HG03521 (cell line): ENCODE measurements around the gene SMAD6.

Source experiments
- ATAC-seq: cut with Tn5 transposase; IDR thresholded peaks from one replicate; pipeline ENCODE4 v1.9.1; 2021; ENCODE audit warnings: mild to moderate bottlenecking, moderate library complexity; ENCODE audit not compliant: unreplicated experiment

Gene SMAD6

DNA sequence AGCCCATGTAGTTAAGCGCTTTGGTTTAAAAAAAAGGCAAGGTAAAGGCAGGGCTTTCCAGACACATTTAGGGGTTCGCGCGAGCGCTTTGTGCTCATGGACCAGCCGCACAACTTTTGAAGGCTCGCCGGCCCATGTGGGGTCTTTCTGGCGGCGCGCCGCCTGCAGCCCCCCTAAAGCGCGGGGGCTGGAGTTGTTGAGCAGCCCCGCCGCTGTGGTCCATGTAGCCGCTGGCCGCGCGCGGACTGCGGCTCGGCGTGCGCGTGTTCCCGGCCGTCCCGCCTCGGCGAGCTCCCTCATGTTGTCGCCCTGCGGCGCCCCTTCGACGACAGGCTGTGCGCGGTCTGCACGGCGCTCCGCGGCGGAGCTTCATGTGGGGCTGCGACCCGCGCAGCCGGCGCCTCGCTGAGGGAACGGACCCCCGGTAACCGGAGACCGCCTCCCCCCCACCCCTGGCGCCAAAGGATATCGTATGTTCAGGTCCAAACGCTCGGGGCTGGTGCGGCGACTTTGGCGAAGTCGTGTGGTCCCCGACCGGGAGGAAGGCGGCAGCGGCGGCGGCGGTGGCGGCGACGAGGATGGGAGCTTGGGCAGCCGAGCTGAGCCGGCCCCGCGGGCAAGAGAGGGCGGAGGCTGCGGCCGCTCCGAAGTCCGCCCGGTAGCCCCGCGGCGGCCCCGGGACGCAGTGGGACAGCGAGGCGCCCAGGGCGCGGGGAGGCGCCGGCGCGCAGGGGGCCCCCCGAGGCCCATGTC is 927 bp downstream of the SMAD6 start:
- ATAC-seq = no peak

DNA sequence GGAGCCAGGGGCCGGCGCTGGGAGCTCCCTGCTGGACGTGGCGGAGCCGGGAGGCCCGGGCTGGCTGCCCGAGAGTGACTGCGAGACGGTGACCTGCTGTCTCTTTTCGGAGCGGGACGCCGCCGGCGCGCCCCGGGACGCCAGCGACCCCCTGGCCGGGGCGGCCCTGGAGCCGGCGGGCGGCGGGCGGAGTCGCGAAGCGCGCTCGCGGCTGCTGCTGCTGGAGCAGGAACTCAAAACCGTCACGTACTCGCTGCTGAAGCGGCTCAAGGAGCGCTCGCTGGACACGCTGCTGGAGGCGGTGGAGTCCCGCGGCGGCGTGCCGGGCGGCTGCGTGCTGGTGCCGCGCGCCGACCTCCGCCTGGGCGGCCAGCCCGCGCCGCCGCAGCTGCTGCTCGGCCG is 1.5 kb downstream of the SMAD6 start:
- ATAC-seq = no peak

DNA sequence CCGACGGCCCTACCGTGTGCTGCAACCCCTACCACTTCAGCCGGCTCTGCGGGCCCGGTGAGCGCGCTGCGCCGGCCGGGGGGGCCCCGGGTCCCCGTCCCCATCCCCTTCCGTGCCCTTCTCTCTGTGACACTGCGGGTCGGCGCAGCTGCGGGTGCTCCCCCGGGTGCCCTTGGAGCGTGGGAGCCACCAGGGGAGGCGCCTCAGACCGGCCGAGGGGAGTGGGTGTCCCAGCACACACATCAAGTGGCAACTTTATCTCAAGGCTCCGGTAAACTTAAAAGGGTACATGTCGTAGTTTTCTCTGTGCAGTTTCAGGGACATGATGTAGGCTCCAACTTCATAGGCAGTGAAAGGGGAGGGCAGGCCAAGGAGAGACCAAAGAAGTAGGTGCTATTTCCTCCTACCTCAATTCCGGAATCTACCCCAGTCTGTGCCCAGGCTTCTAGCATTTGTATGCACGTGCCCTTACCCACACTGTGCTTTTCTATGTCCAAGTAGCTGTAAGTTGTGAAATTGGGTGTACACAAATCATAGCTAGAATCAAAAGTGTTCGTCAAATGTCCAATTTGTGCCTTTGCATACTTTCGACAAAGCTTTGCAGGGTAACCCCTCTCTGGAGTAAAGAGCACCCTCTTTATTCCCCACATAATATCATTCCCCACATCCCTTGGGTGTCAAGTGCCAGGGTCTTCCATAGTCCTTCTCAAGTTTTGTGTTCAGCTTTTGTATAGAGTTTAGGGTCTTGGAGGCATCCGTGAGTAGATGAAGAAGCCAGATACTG is 2.2 kb downstream of the SMAD6 start:
- ATAC-seq = no peak

DNA sequence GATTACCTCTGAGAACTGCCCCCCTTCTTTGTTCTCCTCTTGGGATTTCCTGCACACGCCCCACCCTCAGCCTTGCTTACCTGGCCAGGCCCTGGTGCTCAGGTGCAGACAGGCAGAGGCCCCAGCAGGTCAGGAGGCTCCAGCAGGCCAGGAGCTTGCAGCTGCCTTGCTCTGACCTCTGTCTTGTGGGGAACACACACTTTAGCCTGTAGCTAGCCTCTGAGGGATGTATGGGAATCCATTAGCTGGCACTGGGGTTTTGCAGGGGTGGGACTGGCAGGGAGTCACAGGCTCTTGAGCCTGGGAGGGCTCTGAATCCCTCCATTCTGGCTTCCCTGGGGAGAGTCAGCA is 2.7 kb downstream of the SMAD6 start:
- no peak for ATAC-seq

DNA sequence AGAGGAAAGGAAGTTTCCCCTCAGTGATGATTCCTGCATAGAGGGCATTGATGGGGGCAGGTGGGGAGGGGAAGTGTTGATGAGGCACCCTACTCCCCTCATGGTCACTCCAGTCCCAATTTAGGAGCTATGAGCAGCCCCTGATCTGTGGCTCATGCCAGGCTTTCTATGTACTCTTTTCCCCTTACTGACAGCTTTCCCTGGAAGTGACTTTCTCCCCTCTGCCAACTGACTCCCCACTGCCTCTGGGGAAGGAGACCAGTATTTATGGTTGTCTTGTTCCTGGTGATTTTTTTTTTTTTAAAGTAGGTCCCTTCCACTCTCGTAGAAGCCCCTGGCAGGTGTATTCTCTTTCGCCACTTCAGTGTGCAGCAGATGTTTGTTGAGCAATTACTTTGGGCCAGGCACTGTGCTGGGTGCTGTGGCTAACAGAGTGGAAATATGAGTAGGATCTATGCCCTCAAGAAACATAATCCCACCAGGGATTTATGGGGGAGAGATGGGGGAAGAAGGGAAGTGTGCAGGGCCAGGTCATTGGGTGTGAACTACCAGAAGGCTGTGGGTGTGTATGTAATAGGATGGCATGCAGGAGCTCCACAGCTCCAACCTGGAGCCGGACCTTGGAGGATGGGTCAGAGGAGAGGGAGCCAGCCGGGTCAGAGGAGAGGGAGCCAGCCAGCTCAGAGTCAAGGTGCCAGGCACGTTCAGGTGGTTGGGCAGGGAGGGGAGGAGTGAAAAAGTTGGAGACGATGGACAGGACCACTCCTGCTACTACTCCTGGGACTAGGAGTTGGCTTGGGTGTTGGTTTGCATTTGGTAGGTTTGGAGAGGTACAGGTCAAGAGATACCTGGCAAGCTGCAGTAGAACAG is 3.5 kb downstream of the SMAD6 start:
- no peak for ATAC-seq

DNA sequence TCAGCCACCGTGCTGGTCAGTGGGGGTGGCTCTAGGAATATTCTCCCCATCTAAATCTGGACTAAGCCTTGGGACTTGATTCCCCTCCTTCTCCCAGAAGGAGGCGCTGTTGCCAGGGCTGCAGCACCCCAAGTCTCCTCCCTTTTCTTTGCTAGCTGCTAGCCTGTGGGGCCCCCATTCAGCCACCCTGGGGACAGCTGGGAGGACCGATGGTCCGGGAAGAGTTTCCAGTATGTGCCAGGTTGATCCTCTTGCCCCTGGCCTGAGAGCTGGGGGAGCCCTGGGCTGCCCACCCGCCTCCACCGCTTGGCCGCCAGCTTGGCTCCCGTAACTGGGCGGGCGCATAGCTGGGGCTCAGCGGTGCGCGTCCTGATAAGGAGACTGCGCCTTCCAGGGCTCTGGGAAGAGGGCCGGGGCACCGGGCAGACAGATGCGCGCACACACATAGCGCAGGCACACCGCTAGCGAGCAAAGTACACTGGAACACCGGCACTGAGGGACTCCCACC is 4.2 kb downstream of the SMAD6 start:
- ATAC-seq = no peak

DNA sequence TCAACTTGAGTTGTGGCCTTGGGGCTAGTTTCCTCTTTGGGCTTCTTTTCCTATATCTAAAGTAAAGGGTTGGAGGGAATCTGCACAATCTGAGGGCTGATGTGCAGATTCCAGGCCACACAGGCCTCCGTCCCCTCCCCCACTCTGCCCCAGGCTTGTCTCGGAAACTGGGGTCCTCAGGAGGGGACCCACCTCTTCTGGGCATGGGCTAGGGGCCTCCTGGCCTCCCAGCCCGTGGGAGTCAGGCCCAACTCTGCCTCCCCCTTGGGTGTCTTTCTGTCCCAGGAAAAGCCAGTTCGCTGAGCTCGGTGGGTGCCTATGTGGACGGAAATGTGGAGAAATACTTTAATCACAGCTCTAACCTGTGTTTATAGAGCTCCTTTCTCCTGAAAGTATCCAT is 4.8 kb downstream of the SMAD6 start:
- no peak for ATAC-seq

DNA sequence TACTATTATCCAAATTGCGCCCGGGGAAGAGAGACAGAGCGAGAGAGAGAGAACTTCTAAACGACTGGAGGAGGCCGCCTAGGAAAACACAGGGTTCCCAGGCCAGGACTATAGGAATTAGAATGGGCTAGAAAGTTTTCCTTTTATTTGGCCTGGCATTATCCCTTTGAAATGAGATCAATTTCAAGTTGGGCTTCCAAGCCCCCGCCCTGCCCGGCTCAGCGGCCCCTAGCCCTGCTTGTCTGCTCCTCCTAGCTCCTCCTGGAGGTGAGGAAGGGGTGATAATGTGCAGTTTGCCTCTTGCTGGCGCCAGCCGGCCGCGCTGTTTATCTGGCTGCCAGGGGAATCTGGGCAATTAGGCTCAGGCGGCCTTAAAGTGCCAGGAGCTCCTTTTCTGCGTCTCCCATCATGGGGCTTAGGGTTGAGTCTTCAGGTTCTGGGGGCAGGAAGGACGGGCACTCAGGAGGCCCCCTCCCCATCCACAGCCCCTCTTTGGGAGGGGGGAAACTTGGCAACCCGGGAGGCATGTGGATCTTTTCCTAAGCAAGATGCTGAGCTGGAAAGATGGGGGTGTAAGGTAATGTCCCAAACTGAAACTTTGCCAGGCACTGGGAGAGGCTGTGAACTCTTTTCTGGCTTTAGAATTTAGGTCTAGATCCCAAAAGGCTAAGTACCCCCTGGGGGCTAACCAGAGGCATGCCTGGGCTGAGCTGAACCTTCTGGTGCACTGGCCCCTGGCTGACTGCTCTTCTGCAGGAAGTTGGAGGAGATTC is 5.5 kb downstream of the SMAD6 start:
- ATAC-seq = no peak

DNA sequence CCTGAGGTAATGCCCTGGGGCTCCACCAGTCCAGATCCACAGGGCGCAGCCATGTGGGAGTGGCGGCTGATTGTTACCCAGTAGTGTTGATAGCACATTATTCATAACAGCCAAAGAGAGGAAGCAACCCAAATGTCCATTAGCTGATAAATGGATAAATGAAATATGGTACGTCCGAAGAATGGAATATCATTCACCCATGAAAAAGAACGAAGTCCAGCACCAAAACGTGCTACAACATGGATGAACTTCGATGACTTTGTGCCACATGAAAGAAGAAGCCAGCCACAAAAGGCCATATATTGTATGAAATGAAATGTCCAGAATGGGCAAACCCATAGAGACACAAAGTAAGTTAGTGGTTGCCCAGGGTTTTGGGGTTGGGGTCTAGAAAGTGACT is 6.4 kb downstream of the SMAD6 start:
- ATAC-seq = no peak

DNA sequence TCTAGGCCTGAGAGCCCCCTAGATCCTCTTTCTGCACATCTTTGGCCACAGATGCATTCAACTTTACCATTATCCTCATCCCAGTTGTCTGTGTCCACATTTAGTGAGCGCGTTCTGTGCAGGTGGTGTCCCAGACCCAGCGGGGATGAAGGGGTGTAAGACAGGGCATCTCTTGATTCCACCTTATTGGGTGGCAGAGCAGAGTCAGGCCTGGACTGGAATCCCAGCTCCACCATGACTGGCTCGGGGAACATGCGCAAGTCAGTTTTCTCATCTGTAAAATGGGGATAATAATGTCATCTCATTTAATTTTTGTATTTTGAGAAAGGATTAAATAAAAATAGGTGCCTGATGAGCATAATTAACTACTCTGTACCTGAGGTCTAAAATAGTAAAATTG is 7.8 kb downstream of the SMAD6 start:
- no peak for ATAC-seq

DNA sequence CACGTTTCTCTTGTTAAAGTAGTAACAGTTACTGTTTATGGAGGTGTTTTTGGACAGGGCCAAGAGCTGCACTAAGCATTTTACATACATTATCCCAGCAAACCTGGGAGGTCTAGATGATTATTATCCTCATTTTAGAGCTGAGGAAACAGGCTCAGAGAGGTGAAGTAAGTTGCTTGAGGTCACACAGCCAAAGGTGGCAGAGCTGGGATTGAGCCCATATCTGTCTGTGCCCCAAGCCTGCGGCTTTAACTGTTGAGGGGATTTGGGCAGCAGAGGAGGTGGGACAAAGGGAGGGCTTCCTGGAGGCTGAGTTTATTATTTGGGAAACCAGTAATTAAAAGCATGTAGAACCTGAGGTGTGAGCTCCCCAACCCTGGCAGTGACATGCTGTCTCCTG is 9.2 kb downstream of the SMAD6 start:
- no peak for ATAC-seq

DNA sequence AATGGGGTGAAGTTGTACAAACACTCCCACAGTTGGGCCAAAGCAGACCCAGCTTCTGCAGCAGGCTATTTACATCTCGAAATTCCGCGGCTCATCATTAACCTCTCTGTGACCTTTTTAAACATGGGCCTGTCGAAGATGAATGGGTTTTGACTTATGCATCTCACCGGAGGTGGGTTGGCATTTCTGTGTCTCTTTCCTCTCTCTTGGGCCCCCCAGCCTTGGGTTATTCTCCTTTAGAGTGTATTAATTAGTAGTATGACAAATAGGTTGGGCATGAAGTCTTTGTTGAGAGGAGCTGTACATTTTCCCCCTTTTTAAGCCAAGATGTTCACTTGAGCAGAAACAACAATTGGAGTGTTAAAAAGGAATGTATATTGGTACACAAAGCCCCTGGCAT is 9.8 kb downstream of the SMAD6 start:
- no peak for ATAC-seq

DNA sequence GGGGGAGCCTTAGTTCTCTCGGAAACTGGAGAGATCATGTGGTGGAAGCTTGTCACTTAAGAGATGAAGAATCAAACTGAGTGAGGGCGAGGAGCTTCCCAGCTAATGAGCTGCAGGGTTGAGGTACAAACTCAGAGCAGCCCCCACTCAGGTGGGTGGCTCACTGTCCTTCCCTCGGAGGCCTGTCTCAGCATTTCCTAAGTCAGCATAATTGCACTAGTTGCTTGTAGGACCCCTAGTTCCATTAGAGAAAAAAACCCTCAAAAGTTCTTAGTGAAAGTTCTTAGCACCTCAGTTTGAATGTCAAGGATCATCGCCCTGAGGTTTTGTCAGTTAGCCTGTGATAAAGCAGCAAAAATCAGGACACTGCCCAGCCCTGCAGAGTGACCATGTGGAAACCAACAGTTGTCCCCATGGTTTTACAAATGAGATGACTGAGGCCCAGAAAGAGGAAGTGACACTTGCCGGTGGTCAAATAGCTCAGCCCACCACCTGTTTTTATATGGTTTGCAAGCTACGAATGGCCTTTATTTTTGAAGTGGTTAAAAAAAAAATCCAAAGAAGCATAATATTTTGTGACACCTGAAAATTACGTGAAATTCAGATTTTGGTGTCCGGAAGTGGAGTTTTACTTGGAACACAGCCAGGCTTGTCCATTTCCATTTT is 11.9 kb downstream of the SMAD6 start:
- peak; percentile 43 for ATAC-seq

DNA sequence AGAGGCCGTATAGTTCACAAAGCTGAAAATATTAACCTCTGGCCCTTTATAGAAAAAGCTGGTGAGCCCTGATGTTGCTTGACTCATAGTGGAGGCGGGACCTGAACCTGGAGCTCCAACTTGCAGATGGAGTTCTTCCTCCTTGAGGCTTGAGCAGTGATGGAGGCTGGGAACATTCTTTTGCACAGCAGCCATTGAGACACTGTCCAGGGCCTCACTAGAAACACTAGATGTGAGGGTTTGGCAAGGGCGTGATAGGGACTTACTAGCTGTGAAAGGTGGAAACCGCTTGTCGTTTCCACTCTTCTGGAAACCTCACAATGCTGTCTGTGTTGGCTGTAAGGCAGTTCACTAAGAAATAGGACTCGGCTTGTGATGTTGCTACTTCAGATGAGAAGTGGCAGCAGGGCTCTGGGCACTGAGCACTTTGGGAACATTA is 12.5 kb downstream of the SMAD6 start:
- ATAC-seq = no peak

DNA sequence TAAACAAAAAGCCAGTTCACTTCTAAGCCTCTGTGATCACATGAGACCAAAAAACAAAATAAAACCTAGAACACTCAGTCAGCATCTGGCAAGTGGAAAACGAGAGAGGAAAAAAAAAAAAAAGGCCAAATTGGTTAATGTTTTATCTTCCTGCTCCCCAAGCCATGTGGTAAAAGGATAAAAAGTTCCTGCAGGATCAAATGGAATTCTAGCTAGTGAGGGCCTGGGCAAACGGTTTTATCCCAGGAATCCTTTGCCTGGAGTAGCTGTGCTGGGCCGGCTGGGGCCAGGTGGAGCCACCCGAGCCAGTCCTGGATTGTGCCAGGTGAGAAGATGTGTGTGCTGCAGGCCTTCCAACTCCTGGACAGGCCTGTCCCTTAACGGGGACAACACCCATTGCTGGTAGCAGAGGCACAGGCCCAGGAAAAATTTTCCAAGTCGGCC is 13.2 kb downstream of the SMAD6 start:
- no peak for ATAC-seq

DNA sequence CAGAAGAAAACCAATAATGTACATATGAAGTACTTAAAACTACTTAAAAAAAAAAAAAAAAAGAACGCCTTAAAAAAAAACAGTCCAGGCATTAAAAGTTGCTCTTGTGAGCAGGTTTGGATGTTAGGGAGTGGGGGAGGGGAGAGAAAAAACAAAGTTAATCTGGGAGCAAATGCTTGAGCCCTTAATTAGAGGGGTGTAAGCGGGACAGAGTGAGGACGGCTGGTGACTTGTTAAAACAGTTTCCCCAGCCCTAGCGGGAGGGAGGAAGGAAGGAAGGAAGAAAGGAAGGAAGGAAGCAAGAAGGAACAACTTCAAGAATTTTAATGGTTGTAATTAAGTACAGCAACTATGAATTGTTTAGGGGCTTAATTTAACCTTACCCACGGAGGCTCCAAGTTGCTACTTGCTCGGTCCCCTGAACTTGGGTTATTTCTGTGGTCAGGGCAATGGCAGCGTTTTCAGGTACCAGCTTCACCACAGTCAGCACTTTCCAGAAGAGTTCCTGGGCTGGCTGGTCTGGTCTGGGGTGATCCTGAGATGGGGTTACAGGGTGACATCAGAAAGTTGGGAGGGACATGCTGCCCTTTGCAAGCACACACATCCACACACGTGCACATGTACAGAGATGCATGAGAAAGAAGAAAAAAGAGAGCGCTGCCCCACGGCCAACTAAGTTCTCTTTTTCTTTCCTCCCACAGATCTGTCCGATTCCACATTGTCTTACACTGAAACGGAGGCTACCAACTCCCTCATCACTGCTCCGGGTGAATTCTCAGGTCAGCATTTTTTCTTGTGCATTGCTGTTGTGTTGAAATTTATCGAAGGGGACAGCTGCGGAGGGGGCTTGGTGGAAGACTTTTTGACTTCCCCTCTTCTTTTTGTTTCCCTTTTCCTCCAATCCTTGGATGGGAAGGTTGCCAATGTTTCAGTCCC is 14.0 kb downstream of the SMAD6 start:
- ATAC-seq = no peak

DNA sequence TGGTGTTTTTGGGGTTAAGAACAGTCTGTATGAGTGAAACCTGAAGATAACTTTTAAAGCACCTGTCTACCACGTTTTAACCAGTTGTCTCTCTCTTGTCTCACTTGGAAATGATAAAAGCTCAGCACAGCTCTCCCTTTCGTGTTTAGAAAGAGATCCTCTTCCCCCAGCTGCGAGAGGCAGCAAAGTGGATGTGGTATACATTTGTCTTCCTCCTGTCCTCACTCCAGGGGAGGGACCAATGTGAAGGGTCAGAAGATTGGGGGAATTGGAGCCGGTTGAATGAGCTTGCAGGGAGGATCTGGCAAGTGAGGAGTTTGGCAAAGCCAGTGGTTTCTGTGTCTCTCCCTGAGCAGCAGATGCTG is 14.6 kb downstream of the SMAD6 start:
- no peak for ATAC-seq

DNA sequence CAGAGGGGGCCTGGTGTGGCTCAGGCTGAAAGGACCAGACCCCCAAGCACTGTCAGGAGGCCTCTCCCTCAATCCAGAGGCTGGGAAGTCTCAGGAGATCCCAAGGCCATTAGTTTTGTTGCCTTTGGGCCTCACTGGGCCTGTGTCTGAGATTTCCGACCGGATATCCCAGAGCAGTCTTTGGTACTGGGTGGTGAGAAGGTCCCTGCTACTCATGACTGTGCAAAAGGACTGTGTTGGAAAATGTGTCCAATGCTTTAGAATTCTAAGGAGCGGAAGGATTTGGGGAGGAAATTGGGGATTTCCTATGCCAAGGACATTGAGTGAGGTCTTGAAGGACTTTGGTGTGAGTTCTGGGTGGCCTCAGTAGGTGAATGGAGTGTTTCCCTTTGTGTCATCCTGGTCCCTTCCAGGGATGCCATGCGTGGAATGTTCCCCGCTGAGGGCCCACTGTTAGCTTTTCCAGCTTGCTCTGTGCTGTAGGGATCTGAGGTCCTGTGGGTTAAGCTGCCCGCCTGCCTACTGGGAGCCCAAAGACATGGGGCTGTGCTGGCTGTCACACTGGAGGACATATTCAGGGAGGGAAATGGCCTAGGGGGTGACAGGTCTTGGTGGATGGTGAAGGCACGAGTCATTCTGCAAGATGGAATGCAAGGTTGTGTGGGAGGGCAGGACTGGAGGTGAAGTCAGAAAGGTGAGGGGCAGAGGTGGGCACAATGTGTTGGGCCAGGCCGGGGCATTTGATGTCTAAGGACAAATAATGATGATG is 16.4 kb downstream of the SMAD6 start:
- no peak for ATAC-seq
